Liver (tissue), 9 donors: ENCODE data around the gene PROS1. TPM values are rescaled to one million over a fixed set of nuclear protein-coding genes. Genes with fewer than 3 reads are reported as not detected.

Experiments used
- DNase-seq: peaks from one replicate; pipeline ENCODE4 v3.0.0-alpha.2; 2017; ENCODE audit warnings: low spot score
- H3K27ac ChIP-seq, 2 donors: one replicate each; pipeline ENCODE4 v1.7.0; 2013; ENCODE audit warnings: inconsistent platforms in 2 of 2, low read length in 2 of 2, control low read depth in 1 of 2, low read depth in 1 of 2, mild to moderate bottlenecking in 1 of 2
- H3K27me3 ChIP-seq, 4 donors: one replicate each; pipeline versions ENCODE4 v1.6.1 to v1.7.0; 2013; ENCODE audit warnings: low read length in 3 of 4, inconsistent platforms in 1 of 4, mild to moderate bottlenecking in 1 of 4, moderate library complexity in 1 of 4; ENCODE audit not compliant: control insufficient read depth in 4 of 4, insufficient read depth in 4 of 4
- H3K36me3 ChIP-seq, 4 donors: one replicate each; pipeline versions ENCODE4 v1.6.1 to v1.7.0; 2013; ENCODE audit warnings: low read length in 3 of 4, mild to moderate bottlenecking in 3 of 4, low read depth in 1 of 4, moderate library complexity in 1 of 4; ENCODE audit not compliant: control insufficient read depth in 4 of 4, insufficient read depth in 3 of 4
- H3K4me1 ChIP-seq, 4 donors: one replicate each; pipeline versions ENCODE4 v1.6.1 to v1.7.0; 2013; ENCODE audit warnings: low read length in 3 of 4, mild to moderate bottlenecking in 3 of 4, moderate library complexity in 1 of 4; ENCODE audit not compliant: control insufficient read depth in 4 of 4, insufficient read depth in 4 of 4
- H3K4me3 ChIP-seq, 3 donors: one replicate each; pipeline versions ENCODE4 v1.6.1 to v1.7.0; 2013; ENCODE audit warnings: low read length in 3 of 3, control low read depth in 1 of 3, low read depth in 1 of 3, mild to moderate bottlenecking in 1 of 3
- H3K9ac ChIP-seq, 2 donors: one replicate each; pipeline ENCODE4 v1.7.0; 2013; ENCODE audit warnings: low read length in 2 of 2, mild to moderate bottlenecking in 2 of 2, moderate library complexity in 2 of 2, control low read depth in 1 of 2, low read depth in 1 of 2
- H3K9me3 ChIP-seq, 4 donors: one replicate each; pipeline versions ENCODE4 v1.6.1 to v1.7.0; 2013; ENCODE audit warnings: low read length in 3 of 4; ENCODE audit not compliant: control insufficient read depth in 4 of 4
- ATF3 ChIP-seq: IDR thresholded peaks from 2 replicates; pipeline ENCODE4 v1.6.1; 2016; ENCODE audit warnings: antibody characterized with exemption
- EGR1 ChIP-seq, 2 donors: IDR thresholded peaks; 2 replicates each; pipeline ENCODE4 v1.6.1; 2016 to 2018; ENCODE audit warnings: antibody characterized with exemption in 2 of 2, low read depth in 2 of 2
- FOXA1 ChIP-seq: IDR thresholded peaks from 2 replicates; pipeline ENCODE4 v1.6.1; 2016; ENCODE audit warnings: antibody characterized with exemption
- FOXA2 ChIP-seq: IDR thresholded peaks from 2 replicates; pipeline ENCODE4 v1.6.1; 2016; ENCODE audit warnings: antibody characterized with exemption
- GABPA ChIP-seq, 2 donors: IDR thresholded peaks in 1 of 2; conservative IDR thresholded peaks in 1 of 2; 2 replicates each; pipeline ENCODE4 v1.6.1; 2016; ENCODE audit warnings: antibody characterized with exemption in 2 of 2, mild to moderate bottlenecking in 1 of 2, moderate library complexity in 1 of 2
- HNF4A ChIP-seq, 2 donors: conservative IDR thresholded peaks; 2 replicates each; pipeline ENCODE4 v1.6.1; 2016; ENCODE audit warnings: antibody characterized with exemption in 2 of 2, mild to moderate bottlenecking in 2 of 2
- HNF4G ChIP-seq: IDR thresholded peaks from 2 replicates; pipeline ENCODE4 v1.6.1; 2016; ENCODE audit warnings: antibody characterized with exemption
- JUND ChIP-seq, 2 donors: IDR thresholded peaks; 2 replicates each; pipeline ENCODE4 v1.6.1; 2016; ENCODE audit warnings: antibody characterized with exemption in 2 of 2
- MAX ChIP-seq: IDR thresholded peaks from 2 replicates; pipeline ENCODE4 v1.6.1; 2016; ENCODE audit warnings: antibody characterized with exemption
- NR2F2 ChIP-seq: IDR thresholded peaks from 2 replicates; pipeline ENCODE4 v1.6.1; 2016; ENCODE audit warnings: antibody characterized with exemption
- RAD21 ChIP-seq, 2 donors: IDR thresholded peaks; 2 replicates each; pipeline ENCODE4 v1.6.1; 2016; ENCODE audit warnings: antibody characterized with exemption in 2 of 2, mild to moderate bottlenecking in 2 of 2
- REST ChIP-seq: IDR thresholded peaks from 2 replicates; pipeline ENCODE4 v1.6.1; 2016; ENCODE audit warnings: antibody characterized with exemption, mild to moderate bottlenecking
- RXRA ChIP-seq, 2 donors: IDR thresholded peaks; 2 replicates each; pipeline ENCODE4 v1.6.1; 2017 to 2018; ENCODE audit warnings: antibody characterized with exemption in 2 of 2, mild to moderate bottlenecking in 1 of 2
- SP1 ChIP-seq: IDR thresholded peaks from 2 replicates; pipeline ENCODE4 v1.6.1; 2018; ENCODE audit warnings: antibody characterized with exemption, mild to moderate bottlenecking
- TAF1 ChIP-seq: conservative IDR thresholded peaks from 2 replicates; pipeline ENCODE4 v1.6.1; 2016; ENCODE audit warnings: antibody characterized with exemption, mild to moderate bottlenecking
- YY1 ChIP-seq: IDR thresholded peaks from 2 replicates; pipeline ENCODE4 v1.6.1; 2016; ENCODE audit warnings: antibody characterized with exemption, mild to moderate bottlenecking
- WGBS: extraction: QIAGEN DNeasy Blood & Tissue Kit; methylation state at CpG from one replicate; pipeline ENCODE4 v1.1.7; 2013; 5-methylcytosine and 5-hydroxymethylcytosine counted together
- polyA plus RNA-seq, 2 donors: library from polyadenylated mRNA; stranded (reverse) in 1 of 2; unstranded in 1 of 2; fragments of 200-250 nt in 1 of 2; fragments of >200 nt in 1 of 2; fragmentation: Nextera tagmentation in 1 of 2; extraction: Ambion mirVana in 1 of 2; gene quantifications; one replicate each; pipeline versions ENCODE4 v1.2.1 to v1.2.3, GENCODE V29; 2013 to 2015
- total RNA-seq, 2 donors: library from RNA; depleted of rRNA; stranded (reverse); fragments of >200 nt; gene quantifications; one replicate each; pipeline ENCODE4 v1.2.3, GENCODE V29; 2014
- TF ChIP-seq, protein P1 (sequence below): fragments of 150-350 bp; IDR thresholded peaks from 2 replicates; pipeline ENCODE4 v1.5.1; 2017; ENCODE audit warnings: improper control_type of control experiment, low read depth, low read length; ENCODE audit not compliant: missing input control
- donor health status: healthy.
- donor health status: healthy.
- donor health status: healthy.
- donor health status: healthy.
- donor health status: healthy.

Gene PROS1
- total and polyA plus RNA-seq, 4 donors = 88.9 to 252 (median 143) TPM

DNA sequence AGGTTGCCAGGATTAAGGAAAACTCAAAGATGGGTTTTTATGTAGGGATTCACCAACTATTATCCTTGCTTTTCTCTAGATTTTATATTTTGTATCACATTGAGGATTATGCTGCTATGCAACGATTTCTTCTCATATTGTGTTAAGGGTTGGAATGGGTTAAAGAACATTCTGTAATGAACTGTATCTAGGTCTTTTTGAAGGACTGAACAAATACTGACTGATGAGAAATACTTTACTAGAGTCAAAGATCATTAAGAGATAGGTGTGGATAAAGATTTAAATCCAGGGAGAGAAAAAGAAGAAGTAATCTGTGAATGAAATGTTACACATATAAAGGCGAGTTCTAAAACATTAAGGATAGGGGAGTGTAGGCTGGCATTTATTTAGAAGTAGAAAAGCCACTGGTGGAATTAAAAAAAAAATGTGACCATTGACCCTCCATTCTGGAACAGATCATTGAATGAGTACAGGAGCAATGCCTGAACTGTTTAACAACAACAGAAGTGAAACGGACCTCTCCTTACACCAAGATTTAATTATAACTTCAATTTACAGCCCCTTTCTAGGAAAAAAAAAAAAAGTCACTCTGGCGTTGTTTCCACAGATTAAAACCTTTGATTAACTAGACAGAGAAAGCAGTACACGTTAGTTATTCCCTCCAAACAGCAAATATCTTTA is 39.2 kb downstream of the PROS1 start:
- TF ChIP-seq REST (no peak), HNF4G (peak; percentile 8), YY1 (peak; percentile 68), HNF4A (conservative IDR thresholded peaks at IDR 0.05) (peak; percentile 47 to 59), SP1 (peak; percentile 55), FOXA1 (no peak), ATF3 (peak; percentile 77), NR2F2 (peak; percentile 11), FOXA2 (no peak), JUND (IDR thresholded peaks at IDR 0.05) (no peak), RXRA (IDR thresholded peaks at IDR 0.05) (peak; percentile 23 to 47)
- TF ChIP-seq, protein P1, sequence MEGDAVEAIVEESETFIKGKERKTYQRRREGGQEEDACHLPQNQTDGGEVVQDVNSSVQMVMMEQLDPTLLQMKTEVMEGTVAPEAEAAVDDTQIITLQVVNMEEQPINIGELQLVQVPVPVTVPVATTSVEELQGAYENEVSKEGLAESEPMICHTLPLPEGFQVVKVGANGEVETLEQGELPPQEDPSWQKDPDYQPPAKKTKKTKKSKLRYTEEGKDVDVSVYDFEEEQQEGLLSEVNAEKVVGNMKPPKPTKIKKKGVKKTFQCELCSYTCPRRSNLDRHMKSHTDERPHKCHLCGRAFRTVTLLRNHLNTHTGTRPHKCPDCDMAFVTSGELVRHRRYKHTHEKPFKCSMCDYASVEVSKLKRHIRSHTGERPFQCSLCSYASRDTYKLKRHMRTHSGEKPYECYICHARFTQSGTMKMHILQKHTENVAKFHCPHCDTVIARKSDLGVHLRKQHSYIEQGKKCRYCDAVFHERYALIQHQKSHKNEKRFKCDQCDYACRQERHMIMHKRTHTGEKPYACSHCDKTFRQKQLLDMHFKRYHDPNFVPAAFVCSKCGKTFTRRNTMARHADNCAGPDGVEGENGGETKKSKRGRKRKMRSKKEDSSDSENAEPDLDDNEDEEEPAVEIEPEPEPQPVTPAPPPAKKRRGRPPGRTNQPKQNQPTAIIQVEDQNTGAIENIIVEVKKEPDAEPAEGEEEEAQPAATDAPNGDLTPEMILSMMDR = no peak
- WGBS = 28% methylated on average over 5 of the region's 5 CpGs
- Histone ChIP-seq H3K27ac (peak overlapping the region; percentile 41 to 58), H3K4me1 (peaks cover 0 to 25% (median 8%) of the 10 kb centered on the region in 4 donors), H3K27me3 (no peaks in the 10 kb centered on the region), H3K4me3 (peak overlapping the region in 2 of 3 donors; percentile 23 to 38), H3K9ac (peak overlapping the region in 1 of 2 donors; percentile 52), H3K9me3 (no peaks in the 10 kb centered on the region), H3K36me3 (peaks cover 0 to 2% (median 0%) of the 10 kb centered on the region in 4 donors)
- no peak for DNase-seq

GRCh38 chr3:93931597-93932229 is 42.0 kb downstream of the PROS1 start:
- Histone ChIP-seq H3K4me3 (no peak overlapping the region), H3K27ac (peak overlapping the region; percentile 72 to 78), H3K36me3 (peaks cover 0 to 2% (median 0%) of the 10 kb centered on the region in 4 donors), H3K4me1 (peaks cover 0 to 34% (median 8%) of the 10 kb centered on the region in 4 donors), H3K9ac (no peak overlapping the region), H3K27me3 (no peaks in the 10 kb centered on the region), H3K9me3 (no peaks in the 10 kb centered on the region)
- no peak for DNase-seq
- 38% methylated on average over 5 of the region's 5 CpGs for WGBS
- no peak for TF ChIP-seq TAF1
- TF ChIP-seq MAX = no peak
- TF ChIP-seq HNF4G = no peak
- no peak for TF ChIP-seq ATF3
- TF ChIP-seq JUND (IDR thresholded peaks at IDR 0.05) = peak in 1 of 2 donors; percentile 55
- TF ChIP-seq EGR1 (IDR thresholded peaks at IDR 0.05; ENCODE audit: low read depth in 2 of 2) = no peak
- TF ChIP-seq REST = no peak
- TF ChIP-seq GABPA (IDR thresholded peaks at IDR 0.05 in 1 of 2, conservative IDR thresholded peaks at IDR 0.05 in 1 of 2) = no peak
- no peak for TF ChIP-seq FOXA1
- peak; percentile 48 for TF ChIP-seq NR2F2
- TF ChIP-seq RAD21 (IDR thresholded peaks at IDR 0.05) = peak; percentile 3 to 14
- TF ChIP-seq, protein P1 = no peak
- peak; percentile 68 to 70 for TF ChIP-seq RXRA (IDR thresholded peaks at IDR 0.05)
